Epidermal melanocyte (primary cell): ENCODE results near the gene LAMA5.

Source experiments
- DNase-seq: peaks from one replicate; pipeline ENCODE4 v3.0.0; 2011; ENCODE audit warnings: low spot score; ENCODE audit not compliant: insufficient read length

The LAMA5 gene

GRCh38 chr20:62266851-62267250 lies 100.3 kb downstream of the LAMA5 start:
- DNase-seq = no peak

GRCh38 chr20:62266340-62266739 lies 100.8 kb downstream of the LAMA5 start:
- no peak for DNase-seq

- DNase-seq = no peak
Measured at GRCh38 chr20:62265365-62265764, 101.7 kb downstream of the LAMA5 start.

GRCh38 chr20:62263396-62263795 lies 103.7 kb downstream of the LAMA5 start:
- no peak for DNase-seq

- DNase-seq = no peak
Measured at GRCh38 chr20:62262064-62262463, 105.0 kb downstream of the LAMA5 start.

GRCh38 chr20:62259294-62259565 lies 107.9 kb downstream of the LAMA5 start:
- no peak for DNase-seq
